Measurements from ENCODE around the gene DIO3.

- TF ChIP-seq CTCF (IDR thresholded peaks at IDR 0.05; ENCODE audit: poor library complexity, severe bottlenecking) (no peak), EP300 (conservative IDR thresholded peaks at IDR 0.05; ENCODE audit: poor library complexity, severe bottlenecking) (no peak), POLR2AphosphoS5 (IDR thresholded peaks at IDR 0.05) (no peak), EZH2 (IDR thresholded peaks at IDR 0.05; ENCODE audit: borderline replicate concordance, insufficient read depth, low read length, poor library complexity, severe bottlenecking) (no peak), TAF1 (IDR thresholded peaks at IDR 0.05; ENCODE audit: low read depth) (no peak), REST (IDR thresholded peaks at IDR 0.05; ENCODE audit: borderline replicate concordance) (no peak)
These were observed 40.4 kb upstream of the DIO3 start for GRCh38 chr14:101520621-101521472.

Measured in neural cell (in vitro differentiated cells).